ENCODE results near the gene TC2N.

Gene TC2N

GRCh38 chr14:91755570-91756295, 111.6 kb downstream of the TC2N start:
- Histone ChIP-seq H3K4me3 (no peak overlapping the region), H3K27ac (no peak overlapping the region)
- DNase-seq (ENCODE audit: low spot score), result no peak
- TF ChIP-seq, protein P1, sequence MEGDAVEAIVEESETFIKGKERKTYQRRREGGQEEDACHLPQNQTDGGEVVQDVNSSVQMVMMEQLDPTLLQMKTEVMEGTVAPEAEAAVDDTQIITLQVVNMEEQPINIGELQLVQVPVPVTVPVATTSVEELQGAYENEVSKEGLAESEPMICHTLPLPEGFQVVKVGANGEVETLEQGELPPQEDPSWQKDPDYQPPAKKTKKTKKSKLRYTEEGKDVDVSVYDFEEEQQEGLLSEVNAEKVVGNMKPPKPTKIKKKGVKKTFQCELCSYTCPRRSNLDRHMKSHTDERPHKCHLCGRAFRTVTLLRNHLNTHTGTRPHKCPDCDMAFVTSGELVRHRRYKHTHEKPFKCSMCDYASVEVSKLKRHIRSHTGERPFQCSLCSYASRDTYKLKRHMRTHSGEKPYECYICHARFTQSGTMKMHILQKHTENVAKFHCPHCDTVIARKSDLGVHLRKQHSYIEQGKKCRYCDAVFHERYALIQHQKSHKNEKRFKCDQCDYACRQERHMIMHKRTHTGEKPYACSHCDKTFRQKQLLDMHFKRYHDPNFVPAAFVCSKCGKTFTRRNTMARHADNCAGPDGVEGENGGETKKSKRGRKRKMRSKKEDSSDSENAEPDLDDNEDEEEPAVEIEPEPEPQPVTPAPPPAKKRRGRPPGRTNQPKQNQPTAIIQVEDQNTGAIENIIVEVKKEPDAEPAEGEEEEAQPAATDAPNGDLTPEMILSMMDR (IDR thresholded peaks at IDR 0.05), result no peak

- Histone ChIP-seq H3K27ac (no peak overlapping the region), H3K4me3 (no peak overlapping the region)
- no peak for DNase-seq (ENCODE audit: low spot score)
- TF ChIP-seq, protein P1 (IDR thresholded peaks at IDR 0.05), result no peak
Observed at GRCh38 chr14:91754819-91755218, 112.5 kb downstream of the TC2N start.

- TF ChIP-seq, protein P1 (IDR thresholded peaks at IDR 0.05), result no peak
- Histone ChIP-seq H3K27ac (no peak overlapping the region), H3K4me3 (no peak overlapping the region)
- no peak for DNase-seq (ENCODE audit: low spot score)
Observed at GRCh38 chr14:91754185-91754584, 113.2 kb downstream of the TC2N start.

- TF ChIP-seq, protein P1 (IDR thresholded peaks at IDR 0.05), result no peak
- Histone ChIP-seq H3K4me3 (no peak overlapping the region), H3K27ac (no peak overlapping the region)
- DNase-seq (ENCODE audit: low spot score), result no peak
Observed at GRCh38 chr14:91753501-91754128, 113.7 kb downstream of the TC2N start.

DNA sequence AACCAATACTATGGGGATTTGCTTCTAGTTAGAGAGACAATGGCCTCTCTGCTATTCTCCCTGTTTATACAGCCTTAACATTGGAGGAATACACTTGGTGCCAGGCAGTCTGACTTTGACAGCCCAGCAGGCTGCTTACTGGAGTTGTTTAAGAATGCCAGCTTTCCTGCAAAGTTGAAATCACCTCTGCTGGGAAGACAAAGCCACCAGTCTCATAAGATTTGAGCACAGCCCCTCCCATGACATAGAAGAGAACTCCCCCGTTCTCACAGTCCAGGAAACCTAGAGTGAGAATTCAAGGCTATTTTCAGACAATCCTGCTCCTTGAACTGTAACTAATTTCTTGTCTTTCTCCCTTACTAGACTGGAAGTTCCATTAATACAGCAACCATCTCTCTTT, 114.4 kb downstream of the TC2N start:
- Histone ChIP-seq H3K4me3 (no peak overlapping the region), H3K27ac (no peak overlapping the region)
- no peak for DNase-seq (ENCODE audit: low spot score)
- TF ChIP-seq, protein P1 (IDR thresholded peaks at IDR 0.05), result no peak

GRCh38 chr14:91751719-91752118, 115.6 kb downstream of the TC2N start:
- Histone ChIP-seq H3K27ac (no peak overlapping the region), H3K4me3 (no peak overlapping the region)
- TF ChIP-seq, protein P1 (IDR thresholded peaks at IDR 0.05), result no peak
- DNase-seq (ENCODE audit: low spot score), result no peak

Measured in coronary artery (tissue), 2 donors.